Neural progenitor cell (in vitro differentiated cells): ENCODE data around the gene IFT122. TPM values are rescaled to one million over a fixed set of nuclear protein-coding genes. Genes with fewer than 3 reads are reported as not detected.

Experiments
- DNase-seq: peaks from one replicate; pipeline ENCODE4 v3.0.0-alpha.2; 2016; ENCODE audit warnings: low spot score
- H2AFZ ChIP-seq: fragments of 200-600 bp; sonication (generic); replicated peaks from 2 replicates; pipeline ENCODE4 v1.6.1; 2016; ENCODE audit warnings: antibody characterized with exemption
- H3F3A ChIP-seq: fragments of 200-600 bp; sonication (generic); 2 replicates; pipeline ENCODE4 v1.6.1; 2016; ENCODE audit warnings: antibody characterized with exemption, low read depth
- H3K27ac ChIP-seq: fragments of 200-600 bp; sonication (generic); 2 replicates; pipeline ENCODE4 v1.5.1; 2016; ENCODE audit warnings: mild to moderate bottlenecking
- H3K27me3 ChIP-seq: fragments of 200-600 bp; sonication (generic); 2 replicates; pipeline ENCODE4 v1.6.1; 2016; ENCODE audit warnings: mild to moderate bottlenecking, moderate library complexity
- H3K36me3 ChIP-seq: fragments of 200-600 bp; sonication (generic); 2 replicates; pipeline ENCODE4 v1.5.1; 2016
- H3K4me1 ChIP-seq: fragments of 200-600 bp; sonication (generic); 2 replicates; pipeline ENCODE4 v1.6.1; 2016; ENCODE audit warnings: mixed run types
- H3K4me2 ChIP-seq: fragments of 200-600 bp; sonication (generic); 2 replicates; pipeline ENCODE4 v1.6.1; 2016
- H3K4me3 ChIP-seq: fragments of 200-600 bp; sonication (generic); 2 replicates; pipeline ENCODE4 v1.5.1; 2016
- H3K79me2 ChIP-seq: fragments of 200-600 bp; sonication (generic); 2 replicates; pipeline ENCODE4 v1.6.1; 2016; ENCODE audit warnings: low read depth
- H3K9ac ChIP-seq: fragments of 200-600 bp; sonication (generic); 2 replicates; pipeline ENCODE4 v1.6.1; 2016
- H3K9me3 ChIP-seq: fragments of 200-600 bp; sonication (generic); 2 replicates; pipeline ENCODE4 v1.5.1; 2016; ENCODE audit warnings: low read depth
- H4K20me1 ChIP-seq: fragments of 200-600 bp; sonication (generic); 2 replicates; pipeline ENCODE4 v1.6.1; 2016; ENCODE audit warnings: low read depth
- H3K27ac Mint-ChIP-seq: 3 replicates; pipeline ENCODE4 v1.8.0; 2021; ENCODE audit warnings: mixed read lengths
- H3K27me3 Mint-ChIP-seq: 2 replicates; pipeline ENCODE4 v1.8.0; 2022; ENCODE audit warnings: low read depth, mild to moderate bottlenecking, inconsistent platforms, moderate library complexity, mixed read lengths; ENCODE audit not compliant: insufficient read depth
- H3K36me3 Mint-ChIP-seq: 3 replicates; pipeline ENCODE4 v1.8.0; 2021; ENCODE audit warnings: mixed read lengths
- H3K4me1 Mint-ChIP-seq: 3 replicates; pipeline ENCODE4 v1.8.0; 2021; ENCODE audit warnings: mixed read lengths
- H3K4me3 Mint-ChIP-seq: 3 replicates; pipeline ENCODE4 v1.8.0; 2021; ENCODE audit warnings: mild to moderate bottlenecking, moderate library complexity, mixed read lengths
- H3K9me3 Mint-ChIP-seq: 3 replicates; pipeline ENCODE4 v1.8.0; 2020; ENCODE audit warnings: mixed read lengths
- CTCF ChIP-seq: fragments of 200-600 bp; sonication (generic); IDR thresholded peaks from 2 replicates; pipeline ENCODE4 v1.5.1; 2017; ENCODE audit warnings: antibody characterized with exemption, mild to moderate bottlenecking
- EZH2 ChIP-seq: fragments of 200-600 bp; sonication (generic); IDR thresholded peaks from 2 replicates; pipeline ENCODE4 v1.6.1; 2017; ENCODE audit warnings: antibody characterized with exemption, mild to moderate bottlenecking, moderate library complexity
- EZH2phosphoT487 ChIP-seq: fragments of 200-600 bp; sonication (generic); IDR thresholded peaks from 2 replicates; pipeline ENCODE4 v1.6.1; 2017; ENCODE audit warnings: antibody characterized with exemption
- total RNA-seq: library from RNA; depleted of rRNA; stranded (reverse); fragments of >200 nt; gene quantifications from 2 replicates; pipeline ENCODE4 v1.2.3, GENCODE V29; 2015; ENCODE audit warnings: low replicate concordance

The IFT122 gene
- total RNA-seq, 1 donor from 2014 or later, result 48.0 TPM

DNA sequence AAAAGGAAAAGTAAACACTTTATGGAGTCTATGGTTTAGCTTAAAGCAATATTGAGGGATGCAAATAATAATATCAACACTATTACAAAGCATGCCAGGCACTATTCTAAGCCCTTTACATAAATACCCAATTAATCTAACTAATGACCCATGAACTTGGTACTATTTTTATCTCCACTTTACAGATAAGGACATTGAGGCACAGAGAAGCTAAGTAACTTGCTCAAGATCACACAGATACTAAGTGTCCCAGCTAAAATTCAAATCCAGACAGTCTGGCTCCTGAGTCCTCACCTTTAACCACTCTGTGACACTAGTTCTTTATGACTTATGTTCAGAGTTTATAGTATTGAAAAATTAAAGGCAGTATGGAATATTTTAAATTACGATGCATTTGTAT, 5.9 kb upstream of the IFT122 start:
- Histone ChIP-seq H3K4me2 (no peak overlapping the region), H2AFZ (no peak overlapping the region), H3F3A (peaks cover 32% of the 10 kb centered on the region), H3K27me3 (no peaks in the 10 kb centered on the region), H3K27ac (no peak overlapping the region), H4K20me1 (no peaks in the 10 kb centered on the region), H3K79me2 (peaks cover 40% of the 10 kb centered on the region), H3K4me3 (no peak overlapping the region), H3K9me3 (no peaks in the 10 kb centered on the region), H3K4me1 (peaks cover 11% of the 10 kb centered on the region), H3K9ac (no peak overlapping the region), H3K36me3 (peaks cover 26% of the 10 kb centered on the region)
- no peaks in the 10 kb centered on the region for H3K9me3 Mint-ChIP-seq
- no peak overlapping the region for H3K27ac Mint-ChIP-seq
- H3K36me3 Mint-ChIP-seq, result peaks cover 33% of the 10 kb centered on the region
- H3K27me3 Mint-ChIP-seq, result peaks cover 2% of the 10 kb centered on the region
- TF ChIP-seq EZH2phosphoT487 (no peak), EZH2 (no peak), CTCF (no peak)
- no peak for DNase-seq
- H3K4me1 Mint-ChIP-seq, result peaks cover 24% of the 10 kb centered on the region
- no peak overlapping the region for H3K4me3 Mint-ChIP-seq

DNA sequence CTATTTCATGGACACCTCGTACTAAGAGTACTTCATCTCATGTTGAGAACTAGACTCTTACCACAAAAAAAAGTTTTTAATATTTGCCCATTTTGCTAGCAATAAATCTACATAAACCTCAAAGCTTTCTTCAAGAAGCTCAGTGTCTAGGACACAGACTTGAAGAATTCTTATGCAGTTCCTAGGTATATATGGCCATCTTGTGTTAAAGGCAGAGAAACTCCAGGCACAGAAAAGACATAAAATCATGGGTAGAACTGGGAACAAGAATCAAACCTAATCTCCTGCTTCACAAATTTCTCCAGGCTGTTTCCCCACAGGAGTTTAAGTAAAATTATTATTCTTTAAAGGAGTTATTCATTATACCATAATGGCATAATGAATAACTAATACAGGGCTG, 4.7 kb upstream of the IFT122 start:
- no peak overlapping the region for H3K4me3 ChIP-seq
- H3K9me3 ChIP-seq, result no peaks in the 10 kb centered on the region
- H2AFZ ChIP-seq, result no peak overlapping the region
- TF ChIP-seq EZH2phosphoT487, result no peak
- no peak for TF ChIP-seq EZH2
- H3K27me3 Mint-ChIP-seq, result peaks cover 4% of the 10 kb centered on the region
- peaks cover 11% of the 10 kb centered on the region for H3K4me1 ChIP-seq
- H3K9ac ChIP-seq, result peak overlapping the region; percentile 17
- H3F3A ChIP-seq, result peaks cover 30% of the 10 kb centered on the region
- H3K36me3 ChIP-seq, result peaks cover 26% of the 10 kb centered on the region
- H4K20me1 ChIP-seq, result no peaks in the 10 kb centered on the region
- H3K9me3 Mint-ChIP-seq, result no peaks in the 10 kb centered on the region
- no peak overlapping the region for H3K4me3 Mint-ChIP-seq
- no peaks in the 10 kb centered on the region for H3K27me3 ChIP-seq
- peaks cover 44% of the 10 kb centered on the region for H3K79me2 ChIP-seq
- no peak overlapping the region for H3K27ac ChIP-seq
- DNase-seq, result no peak
- no peak overlapping the region for H3K27ac Mint-ChIP-seq
- no peak overlapping the region for H3K4me2 ChIP-seq
- peaks cover 23% of the 10 kb centered on the region for H3K4me1 Mint-ChIP-seq
- H3K36me3 Mint-ChIP-seq, result peaks cover 33% of the 10 kb centered on the region

- Histone ChIP-seq H3K4me3 (peak overlapping the region; percentile 72), H3K4me1 (peaks cover 34% of the 10 kb centered on the region), H3K27me3 (no peaks in the 10 kb centered on the region), H3K9ac (peak overlapping the region; percentile 70), H3K36me3 (peaks cover 11% of the 10 kb centered on the region), H4K20me1 (no peaks in the 10 kb centered on the region), H3K79me2 (peaks cover 57% of the 10 kb centered on the region), H2AFZ (peak overlapping the region; percentile 66), H3K9me3 (no peaks in the 10 kb centered on the region), H3K27ac (peak overlapping the region; percentile 11), H3F3A (peaks cover 27% of the 10 kb centered on the region), H3K4me2 (peak overlapping the region; percentile 94)
- peaks cover 50% of the 10 kb centered on the region for H3K4me1 Mint-ChIP-seq
- H3K36me3 Mint-ChIP-seq, result peaks cover 18% of the 10 kb centered on the region
- H3K27ac Mint-ChIP-seq, result peak overlapping the region; percentile 99
- no peaks in the 10 kb centered on the region for H3K9me3 Mint-ChIP-seq
- peaks cover 7% of the 10 kb centered on the region for H3K27me3 Mint-ChIP-seq
- DNase-seq, result peak; percentile 63
- TF ChIP-seq CTCF, result peak; percentile 5
- TF ChIP-seq EZH2phosphoT487, result no peak
- no peak for TF ChIP-seq EZH2
- H3K4me3 Mint-ChIP-seq, result peak overlapping the region; percentile 97
Observed at GRCh38 chr3:129439226-129439816, 703 bp upstream of the IFT122 start.

GRCh38 chr3:129440618-129441190, 680 bp downstream of the IFT122 start:
- DNase-seq, result no peak
- Mint-ChIP-seq H3K4me3 (peak overlapping the region; percentile 97), H3K4me1 (peaks cover 42% of the 10 kb centered on the region), H3K27ac (peak overlapping the region; percentile 99), H3K36me3 (peaks cover 18% of the 10 kb centered on the region), H3K27me3 (peaks cover 7% of the 10 kb centered on the region), H3K9me3 (no peaks in the 10 kb centered on the region)
- Histone ChIP-seq H3K36me3 (peaks cover 5% of the 10 kb centered on the region), H4K20me1 (no peaks in the 10 kb centered on the region), H3K4me3 (peak overlapping the region; percentile 72), H3K9ac (peak overlapping the region; percentile 41), H3K79me2 (peaks cover 55% of the 10 kb centered on the region), H3K4me2 (peak overlapping the region; percentile 84), H3K27ac (peak overlapping the region; percentile 29), H3F3A (peaks cover 27% of the 10 kb centered on the region), H2AFZ (peak overlapping the region; percentile 90), H3K9me3 (no peaks in the 10 kb centered on the region), H3K4me1 (peaks cover 34% of the 10 kb centered on the region), H3K27me3 (no peaks in the 10 kb centered on the region)
- TF ChIP-seq EZH2phosphoT487 (no peak), CTCF (no peak), EZH2 (no peak)
